H1 (cell line): ENCODE measurements around the gene CYTIP. TPM values are rescaled to one million over a fixed set of nuclear protein-coding genes. Genes with fewer than 3 reads are reported as not detected.
"Not testable (repeated sequence)": the region's sequence is repeated elsewhere in the genome, so short reads cannot be mapped to it uniquely, and the experiment has no call there.

ENCODE experiments used
- CTCF ChIA-PET: fragments of 300-600 bp; sonication (Branson Sonifier 250); formaldehyde crosslinking; loops from one replicate; lab custom pipeline; 2021; ENCODE audit not compliant: partially characterized antibody; lab: Charles Lee
- POLR2A ChIA-PET: fragments of 300-600 bp; sonication (Branson Sonifier 250); formaldehyde crosslinking; loops from one replicate; lab custom pipeline; 2021; ENCODE audit warnings: inconsistent platforms; ENCODE audit not compliant: partially characterized antibody; lab: Charles Lee
- DNase-seq, 2 experiments: peaks; one replicate each; pipeline versions ENCODE4 v3.0.0 to v3.0.0-alpha.2; 2010 to 2022; ENCODE audit warnings: low spot score in 2 of 2, low read depth in 1 of 2, mixed read lengths in 1 of 2
- FAIRE-seq: peaks from 2 replicates; lab custom pipeline; 2011; peaks lifted over from hg19 to GRCh38; lab: Jason Lieb, UNC
- H2AFZ ChIP-seq: 2 replicates; pipeline ENCODE4 v1.8.1; 2012; ENCODE audit warnings: low read length, inconsistent platforms
- H2AK5ac ChIP-seq: 2 replicates; pipeline ENCODE4 v1.6.1; 2013; ENCODE audit warnings: low read depth, low read length
- H2BK120ac ChIP-seq: replicated peaks from 2 replicates; pipeline ENCODE3; 2013; ENCODE audit warnings: low read depth, low read length, inconsistent platforms
- H2BK12ac ChIP-seq: 2 replicates; pipeline ENCODE4 v1.6.1; 2013; ENCODE audit warnings: low read depth, low read length
- H2BK15ac ChIP-seq: 2 replicates; pipeline ENCODE4 v1.6.1; 2013; ENCODE audit warnings: low read length
- H2BK20ac ChIP-seq: 2 replicates; pipeline ENCODE4 v1.6.1; 2013; ENCODE audit warnings: low read length
- H2BK5ac ChIP-seq: 2 replicates; pipeline ENCODE4 v1.6.1; 2013; ENCODE audit warnings: low read depth, low read length
- H3K14ac ChIP-seq: 2 replicates; pipeline ENCODE4 v1.6.1; 2013; ENCODE audit warnings: inconsistent platforms; ENCODE audit not compliant: insufficient read length
- H3K18ac ChIP-seq: 2 replicates; pipeline ENCODE4 v1.6.1; 2013; ENCODE audit warnings: low read length; ENCODE audit errors: extremely low read depth
- H3K23ac ChIP-seq: 2 replicates; pipeline ENCODE4 v1.6.1; 2013; ENCODE audit warnings: inconsistent platforms; ENCODE audit not compliant: insufficient read length
- H3K23me2 ChIP-seq: 2 replicates; pipeline ENCODE4 v1.6.1; 2013; ENCODE audit warnings: low read depth, low read length
- H3K27ac ChIP-seq: 2 replicates; pipeline ENCODE4 v1.6.1; 2011; ENCODE audit warnings: low read depth, low read length, inconsistent platforms
- H3K27me3 ChIP-seq, 4 experiments: replicated peaks in 1 of 4; 1 replicate in 1 of 4; 2 replicates in 3 of 4; pipeline versions ENCODE4 v1.6.1 to v1.8.1; 2011 to 2013; ENCODE audit warnings: low read length in 3 of 4, mild to moderate bottlenecking in 3 of 4, inconsistent platforms in 2 of 4, mixed read lengths in 2 of 4, moderate library complexity in 1 of 4; ENCODE audit not compliant: control insufficient read depth in 3 of 4, insufficient read depth in 3 of 4; ENCODE audit errors: extremely low read depth in 1 of 4
- H3K36me3 ChIP-seq, 4 experiments: 2 replicates each; pipeline versions ENCODE4 v1.6.1 to v1.8.1; 2011 to 2013; ENCODE audit warnings: mild to moderate bottlenecking in 4 of 4, low read length in 3 of 4, moderate library complexity in 2 of 4, control low read depth in 1 of 4, inconsistent platforms in 1 of 4; ENCODE audit not compliant: insufficient read depth in 4 of 4, control insufficient read depth in 2 of 4
- H3K4ac ChIP-seq: replicated peaks from 2 replicates; pipeline ENCODE3; 2013; ENCODE audit warnings: low read length, low read depth, mixed read lengths, inconsistent platforms; ENCODE audit not compliant: insufficient read length
- H3K4me1 ChIP-seq, 4 experiments: replicated peaks in 1 of 4; 1 replicate in 1 of 4; 2 replicates in 3 of 4; pipeline versions ENCODE4 v1.6.1 to v1.8.1; 2011 to 2013; ENCODE audit warnings: low read length in 3 of 4, inconsistent platforms in 2 of 4, mixed read lengths in 1 of 4; ENCODE audit not compliant: insufficient read depth in 4 of 4, control insufficient read depth in 3 of 4
- H3K4me2 ChIP-seq, 2 experiments: 2 replicates each; pipeline versions ENCODE4 v1.6.1 to v1.8.1; 2011 to 2013; ENCODE audit warnings: low read depth in 2 of 2, low read length in 2 of 2, control low read depth in 1 of 2, inconsistent platforms in 1 of 2, mild to moderate bottlenecking in 1 of 2; ENCODE audit not compliant: insufficient read depth in 1 of 2
- H3K4me3 ChIP-seq, 4 experiments: fragments of 200-600, 300-600 bp in 1 of 4; sonication (generic), shearing (Covaris generic), sonication (Bioruptor Twin) in 1 of 4; 2 replicates each; pipeline versions ENCODE4 v1.5.1 to v1.8.1; 2011 to 2016; ENCODE audit warnings: low read length in 4 of 4, low read depth in 3 of 4, control low read depth in 2 of 4, inconsistent platforms in 2 of 4, mild to moderate bottlenecking in 2 of 4, mixed read lengths in 1 of 4, moderate library complexity in 1 of 4; ENCODE audit not compliant: insufficient read depth in 2 of 4; ENCODE audit errors: extremely low read depth in 1 of 4
- H3K56ac ChIP-seq: replicated peaks from 2 replicates; pipeline ENCODE3; 2013; ENCODE audit warnings: low read depth, mild to moderate bottlenecking, mixed read lengths, low read length, inconsistent platforms; ENCODE audit not compliant: insufficient read length
- H3K79me1 ChIP-seq: 2 replicates; pipeline ENCODE4 v1.6.1; 2013; ENCODE audit warnings: low read depth, low read length, control low read depth
- H3K79me2 ChIP-seq, 2 experiments: 2 replicates each; pipeline versions ENCODE4 v1.6.1 to v1.8.1; 2012 to 2013; ENCODE audit warnings: low read length in 2 of 2, mild to moderate bottlenecking in 2 of 2, inconsistent platforms in 1 of 2; ENCODE audit not compliant: insufficient read depth in 2 of 2, control insufficient read depth in 1 of 2
- H3K9ac ChIP-seq, 4 experiments: replicated peaks in 1 of 4; 1 replicate in 1 of 4; 2 replicates in 3 of 4; pipeline versions ENCODE4 v1.6.1 to v1.8.1; 2011 to 2013; ENCODE audit warnings: low read depth in 3 of 4, low read length in 3 of 4, control low read depth in 2 of 4, mild to moderate bottlenecking in 2 of 4, moderate library complexity in 2 of 4, inconsistent platforms in 1 of 4; ENCODE audit errors: extremely low read depth in 1 of 4
- H3K9me3 ChIP-seq, 2 experiments: 2 replicates each; pipeline versions ENCODE4 v1.6.1 to v1.8.1; 2012 to 2013; ENCODE audit warnings: mild to moderate bottlenecking in 2 of 2, moderate library complexity in 2 of 2, control low read depth in 1 of 2, inconsistent platforms in 1 of 2, low read depth in 1 of 2, low read length in 1 of 2, mixed read lengths in 1 of 2; ENCODE audit not compliant: insufficient read depth in 2 of 2
- H4K20me1 ChIP-seq, 2 experiments: replicated peaks in 1 of 2; 2 replicates each; pipeline versions ENCODE3 to v1.8.1; 2011 to 2013; ENCODE audit warnings: inconsistent platforms in 2 of 2, low read length in 2 of 2, mild to moderate bottlenecking in 1 of 2; ENCODE audit not compliant: insufficient read depth in 2 of 2, control insufficient read depth in 1 of 2
- H4K5ac ChIP-seq: 2 replicates; pipeline ENCODE4 v1.6.1; 2013; ENCODE audit warnings: low read length, low read depth, mixed read lengths, inconsistent platforms; ENCODE audit not compliant: insufficient read length
- H4K8ac ChIP-seq: 2 replicates; pipeline ENCODE4 v1.8.0; 2013; ENCODE audit warnings: mild to moderate bottlenecking, moderate library complexity, low read length, inconsistent platforms; ENCODE audit not compliant: insufficient read depth; ENCODE audit errors: extremely low read depth
- H4K91ac ChIP-seq: replicated peaks from 2 replicates; pipeline ENCODE3; 2013; ENCODE audit warnings: low read length, mixed read lengths, inconsistent platforms; ENCODE audit not compliant: insufficient read length
- WGBS, 2 experiments: shearing (Covaris generic) in 1 of 2; methylation state at CpG; one replicate each; pipeline versions ENCODE4 v1.1.6 to v1.1.7; 2013 to 2015; ENCODE audit warnings: low lambda C conversion rate in 2 of 2, mixed read lengths in 2 of 2, inconsistent platforms in 1 of 2, low coverage in 1 of 2, missing lambda C conversion rate in 1 of 2; ENCODE audit not compliant: insufficient replicate concordance in 2 of 2, insufficient coverage in 1 of 2, insufficient read length in 1 of 2; ENCODE audit errors: extremely low coverage in 1 of 2, missing lambda C conversion rate in 1 of 2; 5-methylcytosine and 5-hydroxymethylcytosine counted together
- polyA plus RNA-seq, 7 experiments: library from polyadenylated mRNA; depleted of rRNA in 3 of 7; stranded (reverse) in 5 of 7; unstranded in 2 of 7; fragments of >200 nt in 5 of 7; fragments of 200-250 nt in 2 of 7; gene quantifications; 1 replicate in 5 of 7; 2 replicates in 1 of 7; 4 replicates in 1 of 7; pipeline versions ENCODE4 v1.2.1 to v1.2.3, GENCODE V29; 2011 to 2013; ENCODE audit warnings: missing spikeins in 2 of 7, mixed read lengths in 2 of 7
- total RNA-seq: library from RNA; stranded (reverse); fragmentation: NEBNext Ultra II Directional; extraction: Animal tissue kit (Norgen Biotek cat#: 25700); gene quantifications from 2 replicates; pipeline ENCODE4 v1.2.1, GENCODE V29; 2021

Gene CYTIP
- total and polyA plus RNA-seq, 2 of the 8 experiments (the other 6 are each of a cell fraction or from before 2014, with no cell fraction given): 0.12 TPM; not detected in 1

GRCh38 chr2:157402801-157403485, 40.9 kb downstream of the CYTIP start:
- H3K79me1 ChIP-seq, H2AFZ ChIP-seq, H3K27ac ChIP-seq, H2BK20ac ChIP-seq, POLR2A ChIA-PET, H2AK5ac ChIP-seq, H3K9me3 ChIP-seq, H3K4me1 ChIP-seq, H3K79me2 ChIP-seq, H2BK5ac ChIP-seq, FAIRE-seq, H3K14ac ChIP-seq, H3K27me3 ChIP-seq, DNase-seq, H2BK15ac ChIP-seq, H3K56ac ChIP-seq, H4K20me1 ChIP-seq, H3K4me3 ChIP-seq, H3K23me2 ChIP-seq, H3K36me3 ChIP-seq, H3K4ac ChIP-seq, H4K5ac ChIP-seq, H3K4me2 ChIP-seq, H3K23ac ChIP-seq, H4K91ac ChIP-seq, H4K8ac ChIP-seq, H3K9ac ChIP-seq, H2BK120ac ChIP-seq, H2BK12ac ChIP-seq, H3K18ac ChIP-seq: not testable (repeated sequence)
- CTCF ChIA-PET: interaction anchor here (1.2 to 2.5 kb wide), 4 partner anchors 12 to 74 kb away, joined by 3 to 11 read pairs (median 3); no protein-coding TSS in a partner anchor
- whole genome bisulfite sequencing, 2 experiments: 90% methylated on average over 15 of the region's 15 CpGs; no CpG with 5 or more reads in 1 of the 2 experiments
